ENCODE results near the gene ETNK2.

Gene ETNK2

GRCh38 chr1:204151552-204152309, at the start of gene ETNK2:
Gene ETNK2 (minus strand): TSS chr1:204152044. CDS start chr1:204151852, 192 bp downstream.
- DNase-seq = peak; percentile 50

- DNase-seq = no peak
Observed at GRCh38 chr1:204201348-204202040, 49.6 kb upstream of the ETNK2 start.

GRCh38 chr1:204199579-204199978, 47.7 kb upstream of the ETNK2 start:
- DNase-seq = no peak

GRCh38 chr1:204198348-204199340, 46.8 kb upstream of the ETNK2 start:
- no peak for DNase-seq

- DNase-seq = no peak
Observed at GRCh38 chr1:204197068-204197467, 45.2 kb upstream of the ETNK2 start.

- DNase-seq = no peak
Observed at GRCh38 chr1:204196068-204196795, 44.4 kb upstream of the ETNK2 start, which contains the start of gene KISS1. Gene KISS1 (minus strand): TSS chr1:204196491. CDS start chr1:204192876, 3,615 bp downstream.

GRCh38 chr1:204194771-204195170, 42.9 kb upstream of the ETNK2 start:
- DNase-seq = no peak

- DNase-seq = no peak
Observed at GRCh38 chr1:204194080-204194479, 42.2 kb upstream of the ETNK2 start.

- DNase-seq = no peak
Observed at GRCh38 chr1:204192589-204193352, 40.9 kb upstream of the ETNK2 start.

GRCh38 chr1:204192046-204192445, 40.2 kb upstream of the ETNK2 start:
- DNase-seq = no peak

- DNase-seq = no peak
Observed at GRCh38 chr1:204191456-204191855, 39.6 kb upstream of the ETNK2 start.

GRCh38 chr1:204190212-204191211, 38.7 kb upstream of the ETNK2 start:
- DNase-seq = peak; percentile 19

GRCh38 chr1:204188959-204189639, 37.3 kb upstream of the ETNK2 start:
- DNase-seq = no peak

GRCh38 chr1:204186597-204186996, 34.8 kb upstream of the ETNK2 start:
- DNase-seq = no peak

GRCh38 chr1:204181116-204181515, 29.3 kb upstream of the ETNK2 start:
- no peak for DNase-seq

- DNase-seq = no peak
Observed at GRCh38 chr1:204180133-204180532, 28.3 kb upstream of the ETNK2 start.

- DNase-seq = no peak
Observed at GRCh38 chr1:204178487-204179281, 26.8 kb upstream of the ETNK2 start.

GRCh38 chr1:204177133-204177532, 25.3 kb upstream of the ETNK2 start:
- DNase-seq = no peak

GRCh38 chr1:204176049-204176448, 24.2 kb upstream of the ETNK2 start:
- no peak for DNase-seq
